HG03103 (cell line): ENCODE results near the gene CPN2.

Experiments
- ATAC-seq: cut with Tn5 transposase; IDR thresholded peaks from one replicate; pipeline ENCODE4 v1.9.1; 2021; ENCODE audit warnings: low read depth; ENCODE audit not compliant: unreplicated experiment

The CPN2 gene

GRCh38 chr3:194330160-194330559, 21.0 kb downstream of the CPN2 start:
- ATAC-seq = no peak

- ATAC-seq = no peak
Measured at GRCh38 chr3:194329583-194329965, 21.6 kb downstream of the CPN2 start.

GRCh38 chr3:194328942-194329582, 22.1 kb downstream of the CPN2 start:
- no peak for ATAC-seq

GRCh38 chr3:194328053-194328657, 23.0 kb downstream of the CPN2 start:
- ATAC-seq = no peak

GRCh38 chr3:194327218-194328052, 23.7 kb downstream of the CPN2 start:
- ATAC-seq = no peak

GRCh38 chr3:194326968-194327217, 24.2 kb downstream of the CPN2 start:
- ATAC-seq = no peak

- no peak for ATAC-seq
Measured at GRCh38 chr3:194326192-194326967, 24.7 kb downstream of the CPN2 start.

GRCh38 chr3:194325424-194326153, 25.5 kb downstream of the CPN2 start:
- ATAC-seq = no peak

- ATAC-seq = no peak
Measured at GRCh38 chr3:194324823-194325327, 26.3 kb downstream of the CPN2 start.

- ATAC-seq = peak; percentile 52
Measured at GRCh38 chr3:194323785-194324735, 27.1 kb downstream of the CPN2 start.

- ATAC-seq = no peak
Measured at GRCh38 chr3:194322678-194323211, 28.4 kb downstream of the CPN2 start.

GRCh38 chr3:194321693-194322640, 29.2 kb downstream of the CPN2 start:
- no peak for ATAC-seq

GRCh38 chr3:194320744-194321243, 30.3 kb downstream of the CPN2 start:
- no peak for ATAC-seq

- no peak for ATAC-seq
Measured at GRCh38 chr3:194320100-194320499, 31.0 kb downstream of the CPN2 start.

- ATAC-seq = no peak
Measured at GRCh38 chr3:194318511-194319161, 32.5 kb downstream of the CPN2 start.

- no peak for ATAC-seq
Measured at GRCh38 chr3:194316918-194317317, 34.2 kb downstream of the CPN2 start.

- peak; percentile 19 for ATAC-seq
Measured at GRCh38 chr3:194315965-194316361, 35.2 kb downstream of the CPN2 start.
